Ishikawa (cell line): ENCODE results near the gene KAT8.

Experiments used
- CEBPB ChIP-seq: IDR thresholded peaks from 2 replicates; pipeline ENCODE4 v1.6.1; 2012
- CREB1 ChIP-seq: IDR thresholded peaks from 2 replicates; pipeline ENCODE4 v1.6.1; 2012; ENCODE audit warnings: low read depth
- EGR1 ChIP-seq: IDR thresholded peaks from 2 replicates; pipeline ENCODE4 v1.6.1; 2012
- EP300 ChIP-seq: IDR thresholded peaks from 2 replicates; pipeline ENCODE4 v1.6.1; 2012; ENCODE audit warnings: borderline replicate concordance
- FOXM1 ChIP-seq: IDR thresholded peaks from 2 replicates; pipeline ENCODE4 v1.6.1; 2012; ENCODE audit warnings: low read depth, borderline replicate concordance
- MAX ChIP-seq: IDR thresholded peaks from 2 replicates; pipeline ENCODE4 v1.6.1; 2012
- NFIC ChIP-seq: IDR thresholded peaks from 2 replicates; pipeline ENCODE4 v1.6.1; 2012
- RAD21 ChIP-seq: IDR thresholded peaks from 2 replicates; pipeline ENCODE4 v1.6.1; 2012; ENCODE audit warnings: low read depth
- TAF1 ChIP-seq: IDR thresholded peaks from 2 replicates; pipeline ENCODE4 v1.6.1; 2012; ENCODE audit warnings: low read depth, mild to moderate bottlenecking
- TCF12 ChIP-seq: IDR thresholded peaks from 2 replicates; pipeline ENCODE4 v1.6.1; 2012; ENCODE audit warnings: low read depth
- TEAD4 ChIP-seq: IDR thresholded peaks from 2 replicates; pipeline ENCODE4 v1.6.1; 2012
- USF1 ChIP-seq: IDR thresholded peaks from 2 replicates; pipeline ENCODE4 v1.6.1; 2012
- YY1 ChIP-seq: IDR thresholded peaks from 2 replicates; pipeline ENCODE4 v1.6.1; 2012; ENCODE audit warnings: low read depth
- ZBTB7A ChIP-seq: IDR thresholded peaks from 2 replicates; pipeline ENCODE4 v1.6.1; 2012; ENCODE audit warnings: low read depth
- TF ChIP-seq, protein P1 (sequence below): IDR thresholded peaks from 2 replicates; pipeline ENCODE4 v1.6.1; 2012; ENCODE audit warnings: low read depth, mild to moderate bottlenecking

The KAT8 gene

DNA sequence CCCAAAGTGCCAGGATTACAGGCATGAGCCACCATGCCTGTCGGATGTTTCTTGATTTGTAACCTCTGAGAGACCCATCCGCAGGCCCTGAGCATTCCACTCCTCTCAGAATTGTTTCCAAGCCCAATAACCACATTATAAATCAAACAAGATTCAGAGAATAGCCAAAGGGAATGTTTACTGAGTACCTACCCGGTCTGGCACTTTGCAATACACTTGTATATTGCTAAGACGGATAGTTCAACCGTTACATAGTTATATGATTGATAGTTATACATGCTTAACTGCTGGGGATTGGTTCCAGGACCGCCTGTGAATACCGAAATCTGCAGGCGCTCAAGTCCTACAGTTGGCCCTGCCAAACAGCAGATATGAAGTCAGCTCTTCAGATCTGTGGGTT is 3.0 kb upstream of the KAT8 start:
- TF ChIP-seq NFIC (no peak), YY1 (no peak), EGR1 (no peak), USF1 (no peak), ZBTB7A (no peak), FOXM1 (no peak), CEBPB (no peak), TCF12 (no peak), MAX (no peak)
- TF ChIP-seq, protein P1, sequence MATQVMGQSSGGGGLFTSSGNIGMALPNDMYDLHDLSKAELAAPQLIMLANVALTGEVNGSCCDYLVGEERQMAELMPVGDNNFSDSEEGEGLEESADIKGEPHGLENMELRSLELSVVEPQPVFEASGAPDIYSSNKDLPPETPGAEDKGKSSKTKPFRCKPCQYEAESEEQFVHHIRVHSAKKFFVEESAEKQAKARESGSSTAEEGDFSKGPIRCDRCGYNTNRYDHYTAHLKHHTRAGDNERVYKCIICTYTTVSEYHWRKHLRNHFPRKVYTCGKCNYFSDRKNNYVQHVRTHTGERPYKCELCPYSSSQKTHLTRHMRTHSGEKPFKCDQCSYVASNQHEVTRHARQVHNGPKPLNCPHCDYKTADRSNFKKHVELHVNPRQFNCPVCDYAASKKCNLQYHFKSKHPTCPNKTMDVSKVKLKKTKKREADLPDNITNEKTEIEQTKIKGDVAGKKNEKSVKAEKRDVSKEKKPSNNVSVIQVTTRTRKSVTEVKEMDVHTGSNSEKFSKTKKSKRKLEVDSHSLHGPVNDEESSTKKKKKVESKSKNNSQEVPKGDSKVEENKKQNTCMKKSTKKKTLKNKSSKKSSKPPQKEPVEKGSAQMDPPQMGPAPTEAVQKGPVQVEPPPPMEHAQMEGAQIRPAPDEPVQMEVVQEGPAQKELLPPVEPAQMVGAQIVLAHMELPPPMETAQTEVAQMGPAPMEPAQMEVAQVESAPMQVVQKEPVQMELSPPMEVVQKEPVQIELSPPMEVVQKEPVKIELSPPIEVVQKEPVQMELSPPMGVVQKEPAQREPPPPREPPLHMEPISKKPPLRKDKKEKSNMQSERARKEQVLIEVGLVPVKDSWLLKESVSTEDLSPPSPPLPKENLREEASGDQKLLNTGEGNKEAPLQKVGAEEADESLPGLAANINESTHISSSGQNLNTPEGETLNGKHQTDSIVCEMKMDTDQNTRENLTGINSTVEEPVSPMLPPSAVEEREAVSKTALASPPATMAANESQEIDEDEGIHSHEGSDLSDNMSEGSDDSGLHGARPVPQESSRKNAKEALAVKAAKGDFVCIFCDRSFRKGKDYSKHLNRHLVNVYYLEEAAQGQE, result no peak

- TF ChIP-seq EP300, result no peak
- TF ChIP-seq, protein P1, result no peak
- no peak for TF ChIP-seq CREB1
- TF ChIP-seq MAX, result no peak; the same call in 1 of the 2 replicates
- no peak for TF ChIP-seq EGR1
- TF ChIP-seq TAF1, result no peak
- TF ChIP-seq TEAD4, result no peak
- TF ChIP-seq FOXM1, result no peak
- TF ChIP-seq NFIC, result no peak
- TF ChIP-seq USF1, result no peak
- TF ChIP-seq RAD21, result no peak
- no peak for TF ChIP-seq YY1
- TF ChIP-seq ZBTB7A, result no peak
Observed at GRCh38 chr16:31118223-31119155, 1.0 kb downstream of the KAT8 start.

- TF ChIP-seq CREB1 (no peak), FOXM1 (no peak), TAF1 (no peak), TEAD4 (no peak), NFIC (no peak), EGR1 (no peak), MAX (no peak), EP300 (no peak), RAD21 (no peak), USF1 (no peak), CEBPB (no peak), YY1 (no peak)
- TF ChIP-seq, protein P1, result no peak
Observed at GRCh38 chr16:31120129-31120528, 2.7 kb downstream of the KAT8 start.

DNA sequence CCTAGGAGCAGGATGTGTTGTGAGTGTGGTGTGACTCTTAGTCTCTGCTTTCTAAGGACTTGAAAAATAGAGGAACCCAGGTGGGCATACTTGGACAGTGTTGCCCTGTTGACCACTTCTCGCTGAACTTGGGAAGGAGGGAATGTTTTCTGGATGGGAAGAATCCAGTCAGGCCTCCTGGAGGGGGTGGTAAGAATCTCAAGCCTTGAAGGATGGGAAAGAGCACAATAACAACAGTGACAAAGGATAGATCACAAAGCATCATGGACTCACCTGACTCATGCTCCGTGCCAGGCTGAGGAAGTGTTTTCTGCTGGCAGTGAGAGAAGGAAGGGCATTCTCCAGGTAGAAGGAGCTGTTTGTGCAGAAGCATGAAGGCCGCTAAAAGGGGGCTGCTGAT is 8.4 kb downstream of the KAT8 start:
- TF ChIP-seq CREB1, result no peak
- no peak for TF ChIP-seq YY1
- TF ChIP-seq CEBPB, result no peak
- no peak for TF ChIP-seq ZBTB7A
- TF ChIP-seq FOXM1, result no peak
- no peak for TF ChIP-seq MAX
- TF ChIP-seq TCF12, result no peak
- TF ChIP-seq TEAD4, result no peak
- no peak for TF ChIP-seq TAF1
- TF ChIP-seq, protein P1, result no peak
- no peak for TF ChIP-seq RAD21
